ENCODE results near the gene DGLUCY.

The DGLUCY gene

GRCh38 chr14:91098591-91098990 is 15.3 kb upstream of the DGLUCY start (continued):
- no peak for TF ChIP-seq ZC3H10 (CRISPR knock-in tag; IDR thresholded peaks at IDR 0.05)
- TF ChIP-seq ZNF565 (CRISPR knock-in tag; conservative IDR thresholded peaks at IDR 0.05; ENCODE audit: low read depth): no peak
- TF ChIP-seq ZFP3 (CRISPR knock-in tag; IDR thresholded peaks at IDR 0.05): no peak
- TF ChIP-seq OSR1 (CRISPR knock-in tag; IDR thresholded peaks at IDR 0.05): no peak
- no peak for TF ChIP-seq GLIS3 (CRISPR knock-in tag; IDR thresholded peaks at IDR 0.05)
- no peak for TF ChIP-seq ZNF8 (CRISPR knock-in tag; IDR thresholded peaks at IDR 0.05)

DNA sequence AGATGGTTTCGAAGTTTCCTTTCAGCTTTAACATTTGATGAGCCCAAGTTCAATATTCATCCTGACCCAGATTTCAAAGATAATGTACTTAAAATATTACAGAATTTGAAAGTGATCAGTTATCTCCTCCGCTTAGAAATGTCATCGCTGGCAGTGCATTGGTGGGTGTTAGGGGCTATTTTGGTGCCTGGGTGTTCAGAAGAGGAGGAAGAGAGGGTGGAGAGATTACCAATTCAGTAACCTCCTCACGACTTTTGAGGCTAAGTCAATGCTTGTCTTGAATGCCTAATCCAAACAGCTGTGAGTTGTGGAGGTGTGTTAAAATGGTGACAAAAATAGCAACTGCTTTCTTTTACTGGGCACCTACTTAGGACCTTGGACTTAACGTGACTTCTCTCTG is 13.8 kb upstream of the DGLUCY start:
- TF ChIP-seq, protein P1, sequence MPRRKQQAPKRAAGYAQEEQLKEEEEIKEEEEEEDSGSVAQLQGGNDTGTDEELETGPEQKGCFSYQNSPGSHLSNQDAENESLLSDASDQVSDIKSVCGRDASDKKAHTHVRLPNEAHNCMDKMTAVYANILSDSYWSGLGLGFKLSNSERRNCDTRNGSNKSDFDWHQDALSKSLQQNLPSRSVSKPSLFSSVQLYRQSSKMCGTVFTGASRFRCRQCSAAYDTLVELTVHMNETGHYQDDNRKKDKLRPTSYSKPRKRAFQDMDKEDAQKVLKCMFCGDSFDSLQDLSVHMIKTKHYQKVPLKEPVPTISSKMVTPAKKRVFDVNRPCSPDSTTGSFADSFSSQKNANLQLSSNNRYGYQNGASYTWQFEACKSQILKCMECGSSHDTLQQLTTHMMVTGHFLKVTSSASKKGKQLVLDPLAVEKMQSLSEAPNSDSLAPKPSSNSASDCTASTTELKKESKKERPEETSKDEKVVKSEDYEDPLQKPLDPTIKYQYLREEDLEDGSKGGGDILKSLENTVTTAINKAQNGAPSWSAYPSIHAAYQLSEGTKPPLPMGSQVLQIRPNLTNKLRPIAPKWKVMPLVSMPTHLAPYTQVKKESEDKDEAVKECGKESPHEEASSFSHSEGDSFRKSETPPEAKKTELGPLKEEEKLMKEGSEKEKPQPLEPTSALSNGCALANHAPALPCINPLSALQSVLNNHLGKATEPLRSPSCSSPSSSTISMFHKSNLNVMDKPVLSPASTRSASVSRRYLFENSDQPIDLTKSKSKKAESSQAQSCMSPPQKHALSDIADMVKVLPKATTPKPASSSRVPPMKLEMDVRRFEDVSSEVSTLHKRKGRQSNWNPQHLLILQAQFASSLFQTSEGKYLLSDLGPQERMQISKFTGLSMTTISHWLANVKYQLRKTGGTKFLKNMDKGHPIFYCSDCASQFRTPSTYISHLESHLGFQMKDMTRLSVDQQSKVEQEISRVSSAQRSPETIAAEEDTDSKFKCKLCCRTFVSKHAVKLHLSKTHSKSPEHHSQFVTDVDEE (CRISPR knock-in tag; IDR thresholded peaks at IDR 0.05): no peak
- TF ChIP-seq POU6F1 (CRISPR knock-in tag; IDR thresholded peaks at IDR 0.05; ENCODE audit: borderline replicate concordance, low read depth) (no peak), TOX (CRISPR knock-in tag; IDR thresholded peaks at IDR 0.05; ENCODE audit: borderline replicate concordance) (no peak), ZNF8 (CRISPR knock-in tag; IDR thresholded peaks at IDR 0.05) (no peak), ESRRG (CRISPR knock-in tag; IDR thresholded peaks at IDR 0.05) (no peak), CSDC2 (CRISPR knock-in tag; IDR thresholded peaks at IDR 0.05) (no peak), ZFP30 (CRISPR knock-in tag; IDR thresholded peaks at IDR 0.05) (no peak), GLIS3 (CRISPR knock-in tag; IDR thresholded peaks at IDR 0.05) (no peak), TCF4 (CRISPR knock-in tag; IDR thresholded peaks at IDR 0.05; ENCODE audit: borderline replicate concordance) (no peak), ZC3H10 (CRISPR knock-in tag; IDR thresholded peaks at IDR 0.05) (no peak), ZNF70 (CRISPR knock-in tag; IDR thresholded peaks at IDR 0.05) (no peak), BACH2 (CRISPR knock-in tag; IDR thresholded peaks at IDR 0.05; ENCODE audit: borderline replicate concordance) (no peak)
- TF ChIP-seq, protein P2, sequence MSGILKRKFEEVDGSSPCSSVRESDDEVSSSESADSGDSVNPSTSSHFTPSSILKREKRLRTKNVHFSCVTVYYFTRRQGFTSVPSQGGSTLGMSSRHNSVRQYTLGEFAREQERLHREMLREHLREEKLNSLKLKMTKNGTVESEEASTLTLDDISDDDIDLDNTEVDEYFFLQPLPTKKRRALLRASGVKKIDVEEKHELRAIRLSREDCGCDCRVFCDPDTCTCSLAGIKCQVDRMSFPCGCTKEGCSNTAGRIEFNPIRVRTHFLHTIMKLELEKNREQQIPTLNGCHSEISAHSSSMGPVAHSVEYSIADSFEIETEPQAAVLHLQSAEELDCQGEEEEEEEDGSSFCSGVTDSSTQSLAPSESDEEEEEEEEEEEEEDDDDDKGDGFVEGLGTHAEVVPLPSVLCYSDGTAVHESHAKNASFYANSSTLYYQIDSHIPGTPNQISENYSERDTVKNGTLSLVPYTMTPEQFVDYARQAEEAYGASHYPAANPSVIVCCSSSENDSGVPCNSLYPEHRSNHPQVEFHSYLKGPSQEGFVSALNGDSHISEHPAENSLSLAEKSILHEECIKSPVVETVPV (CRISPR knock-in tag; IDR thresholded peaks at IDR 0.05): no peak
- ATAC-seq: no peak

DNA sequence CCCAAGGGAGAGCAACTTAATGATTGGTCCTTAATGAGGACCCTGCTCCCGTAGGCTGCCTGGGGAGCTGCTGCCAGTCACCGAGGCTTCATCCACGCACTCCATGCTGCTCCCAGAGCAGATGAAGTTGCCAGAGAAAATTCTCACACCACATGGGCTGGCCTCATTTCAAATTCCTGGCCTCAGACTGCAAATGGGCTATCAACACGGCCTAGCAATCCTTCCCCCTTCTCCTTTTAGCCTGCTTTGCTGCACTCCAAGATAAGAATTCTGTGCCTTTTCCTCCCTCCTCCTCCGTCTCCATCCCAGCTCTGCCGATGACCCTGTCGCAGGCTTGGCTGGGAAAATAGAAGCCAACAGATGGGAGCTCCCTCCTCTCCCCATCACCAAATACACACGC is 10.8 kb upstream of the DGLUCY start:
- ATAC-seq: no peak
- TF ChIP-seq, protein P1 (CRISPR knock-in tag; IDR thresholded peaks at IDR 0.05): no peak
- TF ChIP-seq, protein P3, sequence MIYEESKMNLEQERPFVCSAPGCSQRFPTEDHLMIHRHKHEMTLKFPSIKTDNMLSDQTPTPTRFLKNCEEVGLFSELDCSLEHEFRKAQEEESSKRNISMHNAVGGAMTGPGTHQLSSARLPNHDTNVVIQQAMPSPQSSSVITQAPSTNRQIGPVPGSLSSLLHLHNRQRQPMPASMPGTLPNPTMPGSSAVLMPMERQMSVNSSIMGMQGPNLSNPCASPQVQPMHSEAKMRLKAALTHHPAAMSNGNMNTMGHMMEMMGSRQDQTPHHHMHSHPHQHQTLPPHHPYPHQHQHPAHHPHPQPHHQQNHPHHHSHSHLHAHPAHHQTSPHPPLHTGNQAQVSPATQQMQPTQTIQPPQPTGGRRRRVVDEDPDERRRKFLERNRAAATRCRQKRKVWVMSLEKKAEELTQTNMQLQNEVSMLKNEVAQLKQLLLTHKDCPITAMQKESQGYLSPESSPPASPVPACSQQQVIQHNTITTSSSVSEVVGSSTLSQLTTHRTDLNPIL (CRISPR knock-in tag; IDR thresholded peaks at IDR 0.05; ENCODE audit: low read depth): no peak
- no peak for TF ChIP-seq GLIS3 (CRISPR knock-in tag; IDR thresholded peaks at IDR 0.05)
- TF ChIP-seq ZFP3 (CRISPR knock-in tag; IDR thresholded peaks at IDR 0.05): no peak
- no peak for TF ChIP-seq ZNF565 (CRISPR knock-in tag; conservative IDR thresholded peaks at IDR 0.05; ENCODE audit: low read depth)

DNA sequence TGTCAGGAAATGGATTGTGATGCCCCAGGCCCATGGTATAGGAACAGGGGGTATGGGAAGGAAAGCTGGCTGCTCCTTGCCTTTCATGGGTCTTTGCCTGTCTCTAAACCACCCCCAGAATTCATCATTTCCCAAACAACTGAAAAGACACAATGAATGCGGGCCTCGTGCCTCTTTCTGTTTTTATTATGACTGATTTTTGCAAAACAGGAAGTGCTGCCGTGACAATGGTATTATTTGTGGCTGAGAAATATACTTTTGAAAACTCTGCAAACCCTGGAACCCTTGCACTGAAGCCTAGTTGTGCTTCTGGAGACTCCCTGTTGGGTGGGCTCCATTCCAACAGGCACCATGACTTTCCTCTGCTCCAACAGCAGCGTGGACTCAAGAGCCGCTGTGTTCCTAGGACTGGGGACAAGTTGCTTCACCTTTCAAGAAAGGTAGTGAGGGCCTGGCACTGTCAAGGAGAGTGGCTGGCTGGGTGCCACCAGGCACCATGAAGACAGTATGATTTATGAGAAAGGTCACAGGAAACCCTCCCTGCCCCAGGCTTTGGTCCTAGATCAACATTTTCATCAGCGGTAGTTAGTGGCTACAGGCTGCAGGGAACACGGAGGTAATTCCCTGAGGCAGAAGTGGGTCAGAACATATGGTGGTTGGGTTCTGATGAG is 4.8 kb upstream of the DGLUCY start:
- no peak for ATAC-seq
- TF ChIP-seq SNAI2 (CRISPR knock-in tag; IDR thresholded peaks at IDR 0.05) (no peak), ZNF70 (CRISPR knock-in tag; IDR thresholded peaks at IDR 0.05) (no peak), CSDC2 (CRISPR knock-in tag; IDR thresholded peaks at IDR 0.05) (no peak), BACH2 (CRISPR knock-in tag; IDR thresholded peaks at IDR 0.05; ENCODE audit: borderline replicate concordance) (no peak), TOX (CRISPR knock-in tag; IDR thresholded peaks at IDR 0.05; ENCODE audit: borderline replicate concordance) (no peak), ZNF565 (CRISPR knock-in tag; conservative IDR thresholded peaks at IDR 0.05; ENCODE audit: low read depth) (no peak), PPARA (CRISPR knock-in tag; IDR thresholded peaks at IDR 0.05; ENCODE audit: borderline replicate concordance) (no peak), POU6F1 (CRISPR knock-in tag; IDR thresholded peaks at IDR 0.05; ENCODE audit: borderline replicate concordance, low read depth) (no peak), GLIS3 (CRISPR knock-in tag; IDR thresholded peaks at IDR 0.05) (no peak), RARB (CRISPR knock-in tag; IDR thresholded peaks at IDR 0.05) (no peak), ARNTL (CRISPR knock-in tag; IDR thresholded peaks at IDR 0.05; ENCODE audit: borderline replicate concordance, low read depth) (no peak), ESRRG (CRISPR knock-in tag; IDR thresholded peaks at IDR 0.05) (no peak)
- TF ChIP-seq, protein P3 (CRISPR knock-in tag; IDR thresholded peaks at IDR 0.05; ENCODE audit: low read depth): no peak

Measured in SK-N-SH treated with all-trans-retinoic acid at 6 μM for 48 hours (cell line).